HEK293T (cell line): ENCODE data around the gene SPATA6L.

ENCODE experiments used
- CTCF ChIA-PET: fragments of 350-600 bp; formaldehyde crosslinking; extraction: SDS; loops from one replicate; lab custom pipeline; 2021; ENCODE audit warnings: antibody characterized with exemption, inconsistent platforms; lab: Yijun Ruan, JAX
- POLR2A ChIA-PET: fragments of 350-600 bp; formaldehyde crosslinking; extraction: SDS; loops from one replicate; lab custom pipeline; 2020; ENCODE audit warnings: antibody characterized with exemption, inconsistent platforms; lab: Yijun Ruan, JAX
- DNase-seq: peaks from one replicate; pipeline ENCODE4 v3.0.0; 2012; ENCODE audit warnings: mixed read lengths; ENCODE audit errors: extremely low spot score
- ARNT ChIP-seq: fragments of 450-650 bp; IDR thresholded peaks from 2 replicates; pipeline ENCODE4 v1.6.1; 2017; ENCODE audit warnings: mild to moderate bottlenecking
- BHLHE40 ChIP-seq: fragments of 450-650 bp; IDR thresholded peaks from 2 replicates; pipeline ENCODE4 v1.6.1; 2016; ENCODE audit warnings: mild to moderate bottlenecking, moderate library complexity, borderline replicate concordance
- CTBP1 ChIP-seq: fragments of 450-650 bp; IDR thresholded peaks from 2 replicates; pipeline ENCODE4 v1.6.1; 2016; ENCODE audit warnings: borderline replicate concordance
- ELF4 ChIP-seq: fragments of 450-650 bp; IDR thresholded peaks from 2 replicates; pipeline ENCODE4 v1.6.1; 2017; ENCODE audit warnings: antibody characterized with exemption
- FOXA1 ChIP-seq: fragments of 450-650 bp; IDR thresholded peaks from 2 replicates; pipeline ENCODE4 v1.6.1; 2016; ENCODE audit warnings: mild to moderate bottlenecking
- FOXK2 ChIP-seq: fragments of 450-650 bp; IDR thresholded peaks from 2 replicates; pipeline ENCODE4 v1.6.1; 2016; ENCODE audit warnings: mild to moderate bottlenecking
- FOXM1 ChIP-seq: fragments of 450-650 bp; IDR thresholded peaks from 2 replicates; pipeline ENCODE4 v1.6.1; 2017; ENCODE audit warnings: mild to moderate bottlenecking, borderline replicate concordance
- HDGF ChIP-seq: fragments of 450-650 bp; IDR thresholded peaks from 2 replicates; pipeline ENCODE4 v1.6.1; 2017; ENCODE audit warnings: antibody characterized with exemption, borderline replicate concordance
- L3MBTL2 ChIP-seq: fragments of 450-650 bp; conservative IDR thresholded peaks from 2 replicates; pipeline ENCODE4 v1.6.1; 2016; ENCODE audit warnings: mild to moderate bottlenecking
- LEF1 ChIP-seq: fragments of 450-650 bp; IDR thresholded peaks from 2 replicates; pipeline ENCODE4 v1.6.1; 2017; ENCODE audit warnings: mild to moderate bottlenecking, borderline replicate concordance
- NFRKB ChIP-seq: fragments of 450-650 bp; IDR thresholded peaks from 2 replicates; pipeline ENCODE4 v1.6.1; 2016; ENCODE audit warnings: mild to moderate bottlenecking, moderate library complexity
- SP1 ChIP-seq: fragments of 450-650 bp; IDR thresholded peaks from 2 replicates; pipeline ENCODE4 v1.6.1; 2017
- SUZ12 ChIP-seq: fragments of 450-650 bp; IDR thresholded peaks from 2 replicates; pipeline ENCODE4 v1.6.1; 2016; ENCODE audit warnings: mild to moderate bottlenecking
- TARDBP ChIP-seq: fragments of 450-650 bp; IDR thresholded peaks from 2 replicates; pipeline ENCODE4 v1.6.1; 2016
- ZNF384 ChIP-seq: fragments of 450-650 bp; IDR thresholded peaks from 2 replicates; pipeline ENCODE4 v1.6.1; 2016
- TF ChIP-seq, protein P1 (sequence below): fragments of 450-650 bp; IDR thresholded peaks from 2 replicates; pipeline ENCODE4 v1.6.1; 2016

SPATA6L gene

DNA sequence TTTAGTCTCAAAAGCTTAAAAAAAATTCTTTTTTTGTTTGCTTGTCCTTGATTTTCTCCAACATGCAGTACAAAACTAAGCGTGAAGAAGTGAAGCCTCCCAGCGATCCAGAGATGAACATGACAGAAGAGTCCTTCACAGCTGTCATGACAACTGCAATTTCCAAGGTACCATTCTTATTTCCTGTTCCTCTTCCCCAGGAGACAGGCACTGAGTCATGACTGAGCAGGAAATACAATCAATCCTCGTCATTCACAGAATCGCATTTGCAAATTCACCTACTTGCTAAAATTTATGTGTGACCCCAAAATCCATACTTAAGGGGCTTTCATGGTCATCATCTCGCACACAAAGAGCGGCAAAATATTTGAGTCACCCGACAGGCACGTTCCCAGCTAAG lies 98.7 kb downstream of the SPATA6L start:
- POLR2A ChIA-PET: no interaction called here
- CTCF ChIA-PET: no interaction called here
- DNase-seq: no peak
- TF ChIP-seq CTBP1 (no peak), L3MBTL2 (no peak), BHLHE40 (no peak), LEF1 (no peak), NFRKB (no peak), FOXM1 (no peak), TARDBP (no peak), SP1 (no peak), HDGF (no peak), SUZ12 (no peak), ELF4 (no peak)
- TF ChIP-seq, protein P1, sequence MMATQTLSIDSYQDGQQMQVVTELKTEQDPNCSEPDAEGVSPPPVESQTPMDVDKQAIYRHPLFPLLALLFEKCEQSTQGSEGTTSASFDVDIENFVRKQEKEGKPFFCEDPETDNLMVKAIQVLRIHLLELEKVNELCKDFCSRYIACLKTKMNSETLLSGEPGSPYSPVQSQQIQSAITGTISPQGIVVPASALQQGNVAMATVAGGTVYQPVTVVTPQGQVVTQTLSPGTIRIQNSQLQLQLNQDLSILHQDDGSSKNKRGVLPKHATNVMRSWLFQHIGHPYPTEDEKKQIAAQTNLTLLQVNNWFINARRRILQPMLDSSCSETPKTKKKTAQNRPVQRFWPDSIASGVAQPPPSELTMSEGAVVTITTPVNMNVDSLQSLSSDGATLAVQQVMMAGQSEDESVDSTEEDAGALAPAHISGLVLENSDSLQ: no peak

DNA sequence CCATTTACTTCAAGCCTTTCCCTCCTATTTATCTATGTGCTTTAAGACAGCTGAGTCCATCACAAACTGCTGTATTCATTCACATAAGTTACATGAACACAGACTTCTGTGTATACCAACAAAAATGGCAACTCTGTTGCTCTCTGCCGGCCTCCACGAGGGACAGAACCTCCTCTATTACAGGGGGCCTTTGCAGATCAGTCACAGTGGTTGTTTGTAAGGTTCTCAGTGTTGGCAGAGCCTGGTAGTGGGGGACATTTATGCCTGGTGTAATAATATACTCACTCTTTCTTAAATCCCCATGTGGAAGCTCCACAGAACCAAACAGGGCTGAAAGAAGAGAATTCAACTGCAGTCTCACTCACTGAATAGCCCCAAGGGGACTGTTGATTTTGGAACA lies 99.5 kb downstream of the SPATA6L start:
- POLR2A ChIA-PET: no interaction called here
- CTCF ChIA-PET: no interaction called here
- no peak for DNase-seq
- TF ChIP-seq NFRKB: no peak
- TF ChIP-seq LEF1: no peak
- no peak for TF ChIP-seq ARNT
- TF ChIP-seq BHLHE40: no peak
- TF ChIP-seq L3MBTL2: no peak
- no peak for TF ChIP-seq SUZ12
- TF ChIP-seq ZNF384: no peak
- TF ChIP-seq FOXK2: no peak
- no peak for TF ChIP-seq SP1
- no peak for TF ChIP-seq HDGF
- no peak for TF ChIP-seq FOXM1
- TF ChIP-seq, protein P1: no peak
- no peak for TF ChIP-seq ELF4
- TF ChIP-seq FOXA1: no peak
- no peak for TF ChIP-seq CTBP1
- no peak for TF ChIP-seq TARDBP

DNA sequence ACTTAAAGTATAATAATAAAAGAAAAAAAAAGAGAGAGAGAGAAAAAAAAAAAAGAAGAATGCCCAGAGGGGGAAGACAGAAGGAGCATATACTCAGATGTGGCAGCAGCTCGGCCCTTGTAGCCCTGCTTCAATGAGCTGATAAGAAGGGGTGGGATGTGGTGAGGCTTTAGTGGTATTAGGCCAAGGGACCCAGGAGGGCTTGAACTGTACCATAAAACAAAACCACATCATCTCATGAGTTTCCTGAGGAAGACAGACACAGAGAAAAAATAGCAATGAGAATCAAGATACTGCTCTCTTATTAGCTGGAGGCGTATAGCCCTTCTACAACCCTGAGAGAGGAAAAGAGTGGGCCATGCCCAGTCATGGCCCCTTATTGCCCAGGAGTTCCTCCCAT lies 103.2 kb downstream of the SPATA6L start:
- ChIA-PET POLR2A (no interaction called here), CTCF (no interaction called here)
- no peak for DNase-seq
- no peak for TF ChIP-seq CTBP1
- no peak for TF ChIP-seq SUZ12
- no peak for TF ChIP-seq TARDBP
- TF ChIP-seq FOXM1: no peak
- no peak for TF ChIP-seq FOXK2
- TF ChIP-seq ARNT: no peak
- TF ChIP-seq ELF4: no peak
- no peak for TF ChIP-seq NFRKB
- no peak for TF ChIP-seq SP1
- TF ChIP-seq FOXA1: no peak
- TF ChIP-seq ZNF384: no peak
- no peak for TF ChIP-seq L3MBTL2
- TF ChIP-seq LEF1: no peak
- no peak for TF ChIP-seq HDGF
- no peak for TF ChIP-seq BHLHE40
- TF ChIP-seq, protein P1: no peak

DNA sequence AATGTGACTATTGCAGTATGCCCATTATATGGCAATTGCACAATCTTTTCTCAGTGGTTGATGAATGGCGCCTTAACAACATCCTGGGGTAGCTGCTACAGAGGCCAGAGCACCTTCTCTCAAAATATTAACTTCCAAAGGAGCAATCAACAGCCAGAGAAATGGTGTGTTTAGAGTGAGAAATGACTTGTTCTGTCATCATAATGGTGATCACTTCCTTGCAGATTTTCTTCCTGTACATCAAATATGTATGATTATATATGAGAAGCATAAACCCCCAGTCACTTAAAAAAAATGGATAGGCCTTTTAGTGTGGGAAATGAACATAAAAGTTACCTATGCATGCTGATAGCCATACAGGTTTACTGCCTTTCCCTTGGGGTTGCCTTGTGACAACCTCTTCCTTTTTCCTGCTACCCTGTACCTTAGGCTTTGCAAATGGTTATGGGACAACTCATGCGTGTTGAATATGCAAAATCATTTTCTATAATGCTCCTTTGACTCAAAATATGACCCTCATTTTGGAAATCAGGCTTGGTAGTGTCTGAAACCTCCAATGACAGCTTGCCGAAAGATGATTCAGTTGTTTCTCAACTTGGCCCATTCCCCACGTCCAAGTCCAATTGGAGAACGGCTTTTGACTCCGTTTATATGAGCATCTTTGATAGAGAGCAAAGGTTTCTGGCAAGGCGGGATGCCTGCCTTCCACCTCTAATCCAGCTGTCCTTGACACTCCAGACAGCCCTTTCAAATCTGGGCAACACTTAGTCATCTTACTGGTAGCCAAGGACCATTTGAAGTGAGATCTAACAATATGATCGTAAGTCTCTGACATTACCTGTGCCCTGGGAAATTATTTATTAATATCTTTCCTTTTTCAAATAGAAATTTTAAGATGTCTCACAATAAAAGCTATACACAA lies 106.8 kb downstream of the SPATA6L start:
- ChIA-PET CTCF (interaction anchor here (0.6 kb wide), 1 partner anchor 135 kb away, joined by 3 read pairs; no protein-coding TSS in a partner anchor), POLR2A (no interaction called here)
- DNase-seq: no peak
- no peak for TF ChIP-seq TARDBP
- TF ChIP-seq FOXA1: no peak
- TF ChIP-seq, protein P1: no peak
- no peak for TF ChIP-seq ARNT
- no peak for TF ChIP-seq CTBP1
- no peak for TF ChIP-seq NFRKB
- no peak for TF ChIP-seq ELF4
- TF ChIP-seq SP1: no peak
- no peak for TF ChIP-seq HDGF
- no peak for TF ChIP-seq BHLHE40
- no peak for TF ChIP-seq FOXK2
- no peak for TF ChIP-seq L3MBTL2
- no peak for TF ChIP-seq ZNF384
- TF ChIP-seq FOXM1: no peak
- TF ChIP-seq LEF1: no peak
- no peak for TF ChIP-seq SUZ12

DNA sequence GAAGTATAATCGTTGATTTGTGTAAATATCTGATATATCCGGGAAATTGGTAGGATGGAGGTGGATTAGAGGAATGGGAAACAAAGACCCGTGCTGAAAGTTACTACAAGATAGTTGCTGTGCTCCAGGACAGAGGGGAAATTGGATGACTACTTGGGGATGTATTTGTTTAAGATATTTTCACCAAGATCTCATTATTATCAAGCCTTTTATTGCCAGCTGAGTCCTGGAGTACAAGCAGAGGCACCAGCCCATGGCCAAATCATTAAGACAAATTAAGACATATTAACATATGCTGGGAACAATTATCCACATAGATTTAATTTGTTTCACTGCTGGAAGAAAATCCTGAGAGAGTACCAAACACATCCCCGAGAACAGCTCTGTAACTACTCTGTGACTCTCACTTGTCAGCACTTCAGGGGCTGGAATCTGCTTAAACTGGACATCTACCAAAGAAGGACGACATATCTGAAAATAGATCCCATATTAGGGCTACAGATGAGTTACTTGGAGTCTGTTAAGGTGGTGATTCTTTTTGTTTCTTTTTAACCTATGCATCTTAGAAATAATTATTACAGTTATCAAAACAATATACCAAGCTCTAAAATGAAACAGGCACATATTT lies 107.8 kb downstream of the SPATA6L start:
- CTCF ChIA-PET: no interaction called here
- TF ChIP-seq SUZ12 (no peak), BHLHE40 (no peak), TARDBP (no peak), ZNF384 (no peak), ARNT (no peak), SP1 (no peak), LEF1 (no peak)
- DNase-seq: no peak
- POLR2A ChIA-PET: no interaction called here
